Aorta (tissue), 5 donors: ENCODE measurements around the gene IL23A. TPM values are rescaled to one million over a fixed set of nuclear protein-coding genes. Genes with fewer than 3 reads are reported as not detected.
A peak's percentile ranks its signal among the peaks of the same experiment; 100 is the strongest.

Experiments used
- ATAC-seq: fragments of 200-7000 bp; cut with Tn5 transposase; one replicate; pipeline ENCODE4 v1.9.1; 2022; ENCODE audit warnings: moderate library complexity; ENCODE audit not compliant: low FRiP score
- DNase-seq, 2 donors: peaks; one replicate each; pipeline ENCODE4 v3.0.0-alpha.2; 2020
- H3K27ac ChIP-seq, 2 donors: one replicate each; pipeline ENCODE4 v1.5.1; 2013; ENCODE audit warnings: low read length in 2 of 2, mild to moderate bottlenecking in 2 of 2, moderate library complexity in 2 of 2, control low read depth in 1 of 2, inconsistent platforms in 1 of 2, low read depth in 1 of 2
- H3K27me3 ChIP-seq, 2 donors: one replicate each; pipeline ENCODE4 v1.6.1; 2013; ENCODE audit warnings: control low read depth in 1 of 2, low read length in 1 of 2, mild to moderate bottlenecking in 1 of 2, moderate library complexity in 1 of 2; ENCODE audit not compliant: insufficient read depth in 2 of 2, control insufficient read depth in 1 of 2
- H3K36me3 ChIP-seq, 2 donors: one replicate each; pipeline ENCODE4 v1.6.1; 2013; ENCODE audit warnings: control low read depth in 1 of 2, low read length in 1 of 2, mild to moderate bottlenecking in 1 of 2; ENCODE audit not compliant: insufficient read depth in 2 of 2, control insufficient read depth in 1 of 2
- H3K4me1 ChIP-seq, 2 donors: one replicate each; pipeline ENCODE4 v1.6.1; 2013; ENCODE audit warnings: low read length in 2 of 2, control low read depth in 1 of 2, mild to moderate bottlenecking in 1 of 2, moderate library complexity in 1 of 2; ENCODE audit not compliant: insufficient read depth in 2 of 2, control insufficient read depth in 1 of 2
- H3K4me3 ChIP-seq, 2 donors: one replicate each; pipeline ENCODE4 v1.5.1; 2013; ENCODE audit warnings: low read length in 2 of 2, control low read depth in 1 of 2, mild to moderate bottlenecking in 1 of 2
- H3K9me3 ChIP-seq: one replicate; pipeline ENCODE4 v1.6.1; 2013; ENCODE audit warnings: mild to moderate bottlenecking, low read length; ENCODE audit not compliant: control insufficient read depth
- whole genome bisulfite sequencing, 2 donors: extraction: QIAGEN DNeasy Blood & Tissue Kit; methylation state at CpG; one replicate each; pipeline ENCODE4 v1.1.7; 2013; 5-methylcytosine and 5-hydroxymethylcytosine counted together
- intact Hi-C, 2 donors: fragments of 100-400 bp; cut with DNase I; formaldehyde crosslinking; loops; one replicate each; pipeline versions ENCODE4 v1.14.2 to v1.15.0; 2022
- polyA plus RNA-seq, 2 donors: library from polyadenylated mRNA; stranded (reverse); fragments of 200-250 nt; gene quantifications; one replicate each; pipeline ENCODE4 v1.2.3, GENCODE V29; 2013
- total RNA-seq, 2 donors: library from RNA; stranded (reverse); fragmentation: NEBNext Ultra II Directional; extraction: Animal tissue kit (Norgen Biotek cat#: 25700); gene quantifications; one replicate each; pipeline ENCODE4 v1.2.1, GENCODE V29; 2021
- donor health status: healthy with polysubstance abuse.
- donor health status: Bipolar disorder and iron deficiency.
- donor health status: DM: no; HTN: no; CAD: no.
- donor health status: DM: no; HTN: no; CAD: no.
- donor health status: DM: yes; HTN: yes; CAD: no.

Gene IL23A
- total and polyA plus RNA-seq, 4 donors, result 0.52 TPM; not detected in 3

DNA sequence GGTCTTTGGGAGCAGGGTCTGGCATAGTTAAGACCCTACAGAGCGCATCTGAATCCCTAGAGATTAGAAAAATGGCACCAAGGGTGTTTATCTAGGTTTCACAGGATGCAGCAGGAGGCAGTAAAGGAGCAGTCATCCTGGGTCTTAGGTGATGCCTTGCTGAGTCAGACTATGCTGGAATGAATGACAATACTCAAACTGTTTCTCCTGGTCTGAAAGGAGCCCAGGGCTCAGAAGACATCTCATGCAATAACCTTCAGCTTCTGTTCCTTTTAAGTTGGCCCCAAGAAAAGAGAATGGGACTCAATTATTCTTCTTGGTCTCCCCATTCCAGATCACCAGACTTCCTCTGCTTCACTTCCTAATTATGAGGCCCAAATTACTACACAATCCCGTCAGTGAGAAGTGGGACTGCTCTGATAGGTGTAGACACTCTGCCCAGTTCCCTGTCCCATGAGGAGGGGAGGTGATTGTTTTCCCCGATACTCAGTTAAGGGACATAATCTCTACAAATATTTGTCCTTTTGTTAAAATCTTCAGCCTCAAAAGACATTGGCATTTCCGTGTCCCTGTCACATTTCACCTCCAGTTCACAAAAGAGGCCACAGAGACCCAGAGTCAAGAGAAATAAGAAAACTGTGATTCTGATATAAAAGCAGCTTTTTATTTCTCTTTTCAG, 38.8 kb downstream of the IL23A start:
- Histone ChIP-seq H3K4me1 (no peaks in the 10 kb centered on the region), H3K27ac (no peak overlapping the region), H3K4me3 (no peak overlapping the region), H3K9me3 (no peaks in the 10 kb centered on the region), H3K36me3 (no peaks in the 10 kb centered on the region), H3K27me3 (no peaks in the 10 kb centered on the region)
- DNase-seq, result no peak
- intact Hi-C loops, result no loop called here
- WGBS, 2 donors, result 63 to 65% methylated on average over 4 of the region's 4 CpGs
- no peak for ATAC-seq

DNA sequence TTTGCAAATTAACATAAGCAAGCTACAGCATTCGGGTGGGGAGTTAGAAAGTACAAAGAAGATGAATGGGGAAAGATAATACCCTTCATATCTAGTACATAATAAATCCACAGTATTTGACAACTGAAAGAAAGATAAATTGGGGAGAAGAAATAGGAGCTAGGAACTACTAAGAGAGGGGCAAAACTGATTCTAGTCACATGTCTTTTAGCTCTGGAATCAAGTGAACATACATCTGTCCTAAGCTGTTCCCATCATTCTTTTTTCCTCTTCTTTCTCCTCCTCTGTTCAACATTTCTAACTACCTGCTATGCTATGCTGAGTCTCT, 39.3 kb downstream of the IL23A start:
- no peak for ATAC-seq
- intact Hi-C loops, result no loop called here
- no peak overlapping the region for H3K4me3 ChIP-seq
- DNase-seq, result no peak
- H3K27ac ChIP-seq, result no peak overlapping the region
- H3K27me3 ChIP-seq, result no peaks in the 10 kb centered on the region
- no peaks in the 10 kb centered on the region for H3K36me3 ChIP-seq
- H3K9me3 ChIP-seq, result no peaks in the 10 kb centered on the region
- 15 to 31% methylated on average over 1 of the region's 1 CpG for WGBS, 2 donors
- H3K4me1 ChIP-seq, result no peaks in the 10 kb centered on the region

DNA sequence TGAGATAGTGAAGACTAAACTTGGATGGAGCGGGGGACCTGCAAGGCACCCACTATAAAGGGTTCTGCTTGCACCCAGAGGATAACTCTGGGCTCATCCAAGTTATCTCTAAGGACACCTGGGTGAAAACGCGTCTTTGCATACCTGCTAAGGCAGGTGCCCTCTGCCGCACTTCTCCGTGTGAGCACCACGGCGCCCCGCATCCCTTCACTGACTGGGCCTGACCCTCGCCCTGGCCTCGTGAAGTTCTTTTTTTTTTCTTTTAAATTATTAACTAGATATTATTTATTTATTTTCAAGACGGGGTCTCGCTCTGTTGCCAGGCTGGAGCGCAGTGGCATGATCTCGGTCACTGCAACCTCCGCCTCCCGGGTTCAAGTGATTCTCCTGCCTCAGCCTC, 43.9 kb downstream of the IL23A start:
- DNase-seq (peak in 1 of 2 donors; percentile 17), ATAC-seq (no peak)
- Histone ChIP-seq H3K27ac (no peak overlapping the region), H3K36me3 (no peaks in the 10 kb centered on the region), H3K4me1 (no peaks in the 10 kb centered on the region), H3K27me3 (no peaks in the 10 kb centered on the region), H3K4me3 (no peak overlapping the region), H3K9me3 (no peaks in the 10 kb centered on the region)
- intact Hi-C loops, result no loop called here
- WGBS, 2 donors, result 93 to 94% methylated on average over 16 of the region's 16 CpGs

DNA sequence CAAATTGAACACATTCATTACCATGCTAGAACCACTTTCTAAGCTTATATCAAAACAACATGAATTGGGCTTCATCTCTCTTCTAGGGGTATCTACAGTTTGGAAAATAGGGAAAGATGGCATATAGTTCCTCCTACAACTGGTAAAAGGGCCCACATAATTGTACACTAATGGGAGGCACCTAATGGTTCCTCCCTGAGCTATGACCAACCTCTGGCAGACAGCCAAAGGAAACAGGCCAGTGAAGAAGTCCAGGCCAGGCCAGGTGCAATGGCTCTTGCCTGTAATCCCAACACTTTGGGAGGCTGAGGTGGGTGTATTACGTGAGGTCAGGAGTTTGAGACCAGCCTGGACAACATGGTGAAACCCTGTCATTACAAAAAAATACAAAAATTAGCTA, 47.2 kb downstream of the IL23A start:
- 97 to 100% methylated on average over 1 of the region's 1 CpG for WGBS, 2 donors

DNA sequence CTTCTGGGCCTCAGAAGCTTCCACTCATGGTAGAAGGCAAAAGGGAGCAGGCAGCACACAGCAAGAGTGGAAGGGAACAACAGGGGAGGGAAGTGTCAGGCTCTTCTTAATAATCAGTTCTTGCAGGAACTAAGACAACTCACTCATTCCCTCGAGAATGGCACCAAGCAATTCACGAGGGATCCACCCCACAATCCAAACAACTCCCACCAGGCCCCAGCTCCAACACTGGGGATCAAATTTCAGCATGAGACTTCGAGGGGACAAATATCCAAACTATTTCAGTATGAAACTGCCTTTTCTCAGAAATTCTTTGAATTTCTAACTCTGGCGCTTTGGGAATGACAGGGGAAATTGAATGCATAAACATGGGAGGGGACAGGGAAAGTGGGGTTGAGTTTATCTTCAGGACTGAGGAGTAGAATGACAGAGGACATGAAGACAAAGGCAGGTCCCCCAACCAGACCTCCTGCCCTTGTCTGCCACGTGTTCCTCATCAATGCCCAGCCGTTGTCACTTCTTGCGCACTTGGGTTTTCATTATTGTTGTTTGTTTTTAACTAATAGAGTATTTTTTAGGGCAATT, 48.6 kb downstream of the IL23A start:
- intact Hi-C loops, result no loop called here
- H3K27me3 ChIP-seq, result no peaks in the 10 kb centered on the region
- no peak for DNase-seq
- no peaks in the 10 kb centered on the region for H3K4me1 ChIP-seq
- 24 to 33% methylated on average over 7 of the region's 7 CpGs for WGBS, 2 donors
- H3K4me3 ChIP-seq, result no peak overlapping the region
- no peaks in the 10 kb centered on the region for H3K9me3 ChIP-seq
- no peaks in the 10 kb centered on the region for H3K36me3 ChIP-seq
- no peak for ATAC-seq
- no peak overlapping the region for H3K27ac ChIP-seq

More for the DNA sequence above, 47.2 kb downstream of the IL23A start:
- ATAC-seq (no peak), DNase-seq (no peak)
- H3K27ac ChIP-seq, result no peak overlapping the region
- intact Hi-C loops, result no loop called here
- H3K4me3 ChIP-seq, result no peak overlapping the region
- no peaks in the 10 kb centered on the region for H3K4me1 ChIP-seq
- H3K9me3 ChIP-seq, result no peaks in the 10 kb centered on the region
- H3K36me3 ChIP-seq, result no peaks in the 10 kb centered on the region
- no peaks in the 10 kb centered on the region for H3K27me3 ChIP-seq

DNA sequence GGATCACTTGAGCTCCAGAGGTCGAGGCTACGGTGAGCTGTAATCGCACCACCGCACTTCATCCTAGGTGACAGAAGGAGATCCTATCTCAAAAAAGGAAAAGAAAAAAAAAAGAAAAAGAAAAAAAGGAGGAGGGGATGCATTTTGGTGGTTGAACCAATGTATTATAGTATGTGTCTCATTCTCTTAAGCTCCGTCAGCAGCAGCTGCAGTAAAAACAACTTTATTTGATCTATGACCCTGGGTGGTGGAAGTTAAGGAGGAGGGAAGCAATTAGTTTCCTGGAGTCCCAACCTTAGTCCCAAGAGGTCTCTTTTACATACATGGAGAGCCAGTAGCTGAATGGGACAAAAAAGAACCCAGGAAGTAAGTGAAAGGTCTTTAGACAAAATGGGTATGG, 50.7 kb downstream of the IL23A start:
- Histone ChIP-seq H3K27ac (no peak overlapping the region), H3K9me3 (no peaks in the 10 kb centered on the region), H3K4me1 (no peaks in the 10 kb centered on the region), H3K27me3 (no peaks in the 10 kb centered on the region), H3K4me3 (no peak overlapping the region), H3K36me3 (no peaks in the 10 kb centered on the region)
- intact Hi-C loops, result no loop called here
- DNase-seq (no peak), ATAC-seq (no peak)
- 55 to 63% methylated on average over 5 of the region's 5 CpGs for WGBS, 2 donors

Other genes with a start within 250 kb of the IL23A start
- 10 to 100 TPM; 59.9 to 63.5 TPM for gene PA2G4, start 234.3 kb upstream of the IL23A start, total RNA-seq
- 10 to 100 TPM; 79.6 to 80.8 TPM for gene PA2G4, start 234.3 kb upstream of the IL23A start, polyA plus RNA-seq
- gene RPL41, start 222.3 kb upstream of the IL23A start, total RNA-seq, result 1,000 to 10,000 TPM; 2,225 to 2,370 TPM
- gene RPL41, start 222.3 kb upstream of the IL23A start, polyA plus RNA-seq, result 1,000 to 10,000 TPM; 5,850 to 7,278 TPM
- gene ZC3H10, start 220.6 kb upstream of the IL23A start, total RNA-seq, result 1 to 10 TPM; 8.9 to 9.6 TPM
- gene ZC3H10, start 220.6 kb upstream of the IL23A start, polyA plus RNA-seq, result 1 to 10 TPM; 1.8 to 3.1 TPM
- gene ESYT1, start 210.6 kb upstream of the IL23A start, total RNA-seq, result 100 to 1,000 TPM; 103 to 106 TPM
- 10 to 100 TPM; 27.0 to 54.6 TPM for gene ESYT1, start 210.6 kb upstream of the IL23A start, polyA plus RNA-seq
- gene MYL6B, start 186.3 kb upstream of the IL23A start, total RNA-seq, result 10 to 100 TPM; 30.2 to 34.2 TPM
- gene MYL6B, start 186.3 kb upstream of the IL23A start, polyA plus RNA-seq, result 100 to 1,000 TPM in 1 of 2 donors, 10 to 100 TPM in 1; 66.6 to 101 TPM
- gene MYL6, start 180.5 kb upstream of the IL23A start, total RNA-seq, result 1,000 to 10,000 TPM; 1,811 to 3,292 TPM
- 1,000 to 10,000 TPM; 5,914 to 7,311 TPM for gene MYL6, start 180.5 kb upstream of the IL23A start, polyA plus RNA-seq
- gene SMARCC2, start 149.4 kb upstream of the IL23A start, total RNA-seq, result 100 to 1,000 TPM; 118 to 140 TPM
- gene SMARCC2, start 149.4 kb upstream of the IL23A start, polyA plus RNA-seq, result 10 to 100 TPM; 45.0 to 56.2 TPM
- 10 to 100 TPM; 50.9 to 61.4 TPM for gene RNF41, start 117.0 kb upstream of the IL23A start, total RNA-seq
- gene RNF41, start 117.0 kb upstream of the IL23A start, polyA plus RNA-seq, result 10 to 100 TPM; 32.9 to 39.3 TPM
- gene NABP2, start 114.5 kb upstream of the IL23A start, total RNA-seq, result 10 to 100 TPM; 18.6 to 19.7 TPM
- 10 to 100 TPM; 25.7 to 28.6 TPM for gene NABP2, start 114.5 kb upstream of the IL23A start, polyA plus RNA-seq
- gene SLC39A5, start 108.8 kb upstream of the IL23A start, total RNA-seq, result not detected
- gene SLC39A5, start 108.8 kb upstream of the IL23A start, polyA plus RNA-seq, result 10 to 100 TPM in 1 of 2 donors, 1 to 10 TPM in 1; 1.1 to 21.4 TPM
- gene ANKRD52, start 80.5 kb upstream of the IL23A start, total RNA-seq, result 10 to 100 TPM; 30.5 to 37.9 TPM
- gene ANKRD52, start 80.5 kb upstream of the IL23A start, polyA plus RNA-seq, result 1 to 10 TPM; 4.4 to 9.3 TPM
- 10 to 100 TPM; 11.1 to 11.2 TPM for gene COQ10A, start 71.9 kb upstream of the IL23A start, total RNA-seq
- 10 to 100 TPM; 11.9 to 18.9 TPM for gene COQ10A, start 71.9 kb upstream of the IL23A start, polyA plus RNA-seq
- gene CS, start 38.6 kb upstream of the IL23A start, total RNA-seq, result 100 to 1,000 TPM; 103 to 104 TPM
- 10 to 100 TPM; 49.5 to 56.3 TPM for gene CS, start 38.6 kb upstream of the IL23A start, polyA plus RNA-seq
- gene CNPY2, start 22.9 kb upstream of the IL23A start, total RNA-seq, result 10 to 100 TPM; 72.2 to 92.0 TPM
- 100 to 1,000 TPM in 1 of 2 donors, 10 to 100 TPM in 1; 96.2 to 149 TPM for gene CNPY2, start 22.9 kb upstream of the IL23A start, polyA plus RNA-seq
- gene PAN2, start 4.9 kb upstream of the IL23A start, total RNA-seq, result 10 to 100 TPM; 40.1 to 83.5 TPM
- 10 to 100 TPM in 1 of 2 donors, 1 to 10 TPM in 1; 6.1 to 73.2 TPM for gene PAN2, start 4.9 kb upstream of the IL23A start, polyA plus RNA-seq
- 100 to 1,000 TPM; 129 to 191 TPM for gene STAT2, start 21.2 kb downstream of the IL23A start, total RNA-seq
- 100 to 1,000 TPM in 1 of 2 donors, 10 to 100 TPM in 1; 20.0 to 111 TPM for gene STAT2, start 21.2 kb downstream of the IL23A start, polyA plus RNA-seq
- gene APOF, start 24.0 kb downstream of the IL23A start, total RNA-seq, result not detected
- gene APOF, start 24.0 kb downstream of the IL23A start, polyA plus RNA-seq, result under 1 TPM in 1 of 2 donors, not detected in 1; 0.50 TPM
- gene TIMELESS, start 110.5 kb downstream of the IL23A start, total RNA-seq, result 1 to 10 TPM; 4.0 to 5.9 TPM
- gene TIMELESS, start 110.5 kb downstream of the IL23A start, polyA plus RNA-seq, result 1 to 10 TPM; 1.8 to 4.6 TPM
- gene MIP, start 115.8 kb downstream of the IL23A start, total RNA-seq, result not detected
- gene MIP, start 115.8 kb downstream of the IL23A start, polyA plus RNA-seq, result not detected
- 1 to 10 TPM; 2.1 to 3.6 TPM for gene SPRYD4, start 129.7 kb downstream of the IL23A start, total RNA-seq
- gene SPRYD4, start 129.7 kb downstream of the IL23A start, polyA plus RNA-seq, result 1 to 10 TPM; 1.6 to 1.8 TPM
- gene GLS2, start 149.3 kb downstream of the IL23A start, total RNA-seq, result 1 to 10 TPM in 1 of 2 donors, under 1 TPM in 1; 0.58 to 1.5 TPM
- gene GLS2, start 149.3 kb downstream of the IL23A start, polyA plus RNA-seq, result 1 to 10 TPM; 1.0 to 1.4 TPM
- gene RBMS2, start 182.9 kb downstream of the IL23A start, total RNA-seq, result 10 to 100 TPM; 67.4 to 72.0 TPM
- gene RBMS2, start 182.9 kb downstream of the IL23A start, polyA plus RNA-seq, result 10 to 100 TPM; 12.5 to 18.2 TPM